SK-N-SH (cell line): ENCODE measurements around the gene CDKAL1. TPM values are rescaled to one million over a fixed set of nuclear protein-coding genes. Genes with fewer than 3 reads are reported as not detected.

Experiments
- CTCF ChIA-PET: fragments of 300-600, 350-600 bp; formaldehyde crosslinking; extraction: SDS; loops from one replicate; lab custom pipeline; 2021; lab: Yijun Ruan, JAX
- POLR2A ChIA-PET: fragments of 350-600 bp; sonication (Branson Sonifier 250); formaldehyde crosslinking; extraction: SDS; loops from one replicate; lab custom pipeline; 2020; ENCODE audit warnings: antibody characterized with exemption, inconsistent platforms; lab: Yijun Ruan, JAX
- DNase-seq: peaks from one replicate; pipeline ENCODE4 v3.0.0; 2012
- H2AFZ ChIP-seq: fragments of 200-600 bp; sonication (generic); 2 replicates; pipeline ENCODE4 v1.8.1; 2016; ENCODE audit warnings: antibody characterized with exemption, mild to moderate bottlenecking, low read depth
- H3F3A ChIP-seq: fragments of 200-600 bp; sonication (generic); replicated peaks from 2 replicates; pipeline ENCODE3; 2016; ENCODE audit warnings: antibody characterized with exemption, mild to moderate bottlenecking; ENCODE audit not compliant: insufficient read depth
- H3K27ac ChIP-seq, 2 experiments: fragments of 200-500 bp in 1 of 2; fragments of 200-600 bp in 1 of 2; sonication (Bioruptor generic) in 1 of 2; sonication (generic), shearing (Covaris generic) in 1 of 2; 2 replicates each; pipeline versions ENCODE4 v1.5.1 to v1.6.1; 2014 to 2016; ENCODE audit warnings: low read depth in 2 of 2, inconsistent platforms in 1 of 2, low read length in 1 of 2, mild to moderate bottlenecking in 1 of 2, mixed read lengths in 1 of 2
- H3K27me3 ChIP-seq: fragments of 200-600 bp; sonication (generic), shearing (Covaris generic); 2 replicates; pipeline ENCODE4 v1.6.1; 2016; ENCODE audit warnings: mixed run types; ENCODE audit not compliant: insufficient read depth
- H3K36me3 ChIP-seq, 2 experiments: fragments of 200-500 bp in 1 of 2; fragments of 200-600 bp in 1 of 2; sonication (Bioruptor generic) in 1 of 2; sonication (generic) in 1 of 2; replicated peaks in 1 of 2; 2 replicates each; pipeline versions ENCODE3 to v1.5.1; 2014 to 2016; ENCODE audit warnings: low read length in 1 of 2, mild to moderate bottlenecking in 1 of 2; ENCODE audit not compliant: insufficient read depth in 2 of 2, control insufficient read depth in 1 of 2
- H3K4me1 ChIP-seq, 2 experiments: fragments of 200-500 bp in 1 of 2; fragments of 200-600 bp in 1 of 2; sonication (Bioruptor generic) in 1 of 2; sonication (generic), shearing (Covaris generic) in 1 of 2; 2 replicates each; pipeline versions ENCODE4 v1.5.1 to v1.6.1; 2014 to 2016; ENCODE audit warnings: low read depth in 1 of 2, low read length in 1 of 2, mixed run types in 1 of 2; ENCODE audit not compliant: insufficient read depth in 2 of 2, control insufficient read depth in 1 of 2
- H3K4me2 ChIP-seq: fragments of 200-600 bp; sonication (generic), shearing (Covaris generic); 2 replicates; pipeline ENCODE4 v1.6.1; 2017; ENCODE audit warnings: mixed run types
- H3K4me3 ChIP-seq, 2 experiments: fragments of 200-500 bp in 1 of 2; fragments of 200-600 bp in 1 of 2; sonication (Bioruptor generic) in 1 of 2; sonication (generic), shearing (Covaris generic) in 1 of 2; 2 replicates each; pipeline versions ENCODE4 v1.5.1 to v1.8.1; 2014 to 2016; ENCODE audit warnings: low read depth in 2 of 2, inconsistent platforms in 1 of 2, low read length in 1 of 2, mild to moderate bottlenecking in 1 of 2, mixed read lengths in 1 of 2, moderate library complexity in 1 of 2
- H3K79me2 ChIP-seq: fragments of 200-600 bp; sonication (generic); 2 replicates; pipeline ENCODE4 v1.8.1; 2017; ENCODE audit warnings: mild to moderate bottlenecking; ENCODE audit not compliant: insufficient read depth
- H3K9ac ChIP-seq: fragments of 200-600 bp; sonication (generic); 2 replicates; pipeline ENCODE4 v1.6.1; 2017; ENCODE audit warnings: mixed run types
- H3K9me2 ChIP-seq: fragments of 200-600 bp; sonication (generic); 2 replicates; pipeline ENCODE4 v1.6.1; 2017; ENCODE audit warnings: mixed run types
- H3K9me3 ChIP-seq: fragments of 200-600 bp; sonication (generic); 2 replicates; pipeline ENCODE4 v1.6.1; 2017; ENCODE audit warnings: mixed run types, mild to moderate bottlenecking, moderate library complexity
- H4K20me1 ChIP-seq: fragments of 200-600 bp; sonication (generic); 2 replicates; pipeline ENCODE4 v1.6.1; 2017; ENCODE audit warnings: mild to moderate bottlenecking, mixed run types; ENCODE audit not compliant: insufficient read depth
- EZH2phosphoT487 ChIP-seq: fragments of 200-600 bp; sonication (generic); IDR thresholded peaks from 2 replicates; pipeline ENCODE4 v1.6.1; 2017; ENCODE audit warnings: low read depth, mixed run types, mild to moderate bottlenecking, antibody characterized with exemption, moderate library complexity, borderline replicate concordance
- FOXJ3 ChIP-seq: sonication (generic); formaldehyde crosslinking; IDR thresholded peaks from 2 replicates; pipeline ENCODE4 v1.5.1; 2020; ENCODE audit warnings: mild to moderate bottlenecking, missing genetic modification reagents
- FOXM1 ChIP-seq: IDR thresholded peaks from 2 replicates; pipeline ENCODE4 v1.4.0; 2012; ENCODE audit warnings: low read depth, mild to moderate bottlenecking
- GABPA ChIP-seq: IDR thresholded peaks from 2 replicates; pipeline ENCODE4 v1.4.0; 2012; ENCODE audit warnings: low read depth, mild to moderate bottlenecking
- NRF1 ChIP-seq: IDR thresholded peaks from 2 replicates; pipeline ENCODE4 v1.6.1; 2012; ENCODE audit warnings: low read depth, mild to moderate bottlenecking, low read length
- SMC3 ChIP-seq: IDR thresholded peaks from 2 replicates; pipeline ENCODE4 v1.6.1; 2012; ENCODE audit warnings: low read depth, low read length, improper control_type of control experiment
- TAF1 ChIP-seq: IDR thresholded peaks from 2 replicates; pipeline ENCODE4 v1.6.1; 2012; ENCODE audit warnings: low read depth, mild to moderate bottlenecking, low read length, moderate library complexity, borderline replicate concordance
- WGBS: methylation state at CpG from one replicate; pipeline ENCODE4 v1.1.6; 2017; ENCODE audit warnings: low lambda C conversion rate; 5-methylcytosine and 5-hydroxymethylcytosine counted together
- polyA plus RNA-seq, 3 experiments: library from polyadenylated mRNA; depleted of rRNA; stranded (reverse); fragments of >200 nt; gene quantifications; 2 replicates each; pipeline ENCODE4 v1.2.3, GENCODE V29; 2012
- TF ChIP-seq, protein P1 (sequence below): IDR thresholded peaks from 2 replicates; pipeline ENCODE4 v1.6.1; 2012; ENCODE audit warnings: mild to moderate bottlenecking, low read depth, low read length, moderate library complexity
- TF ChIP-seq, protein P2 (sequence below): IDR thresholded peaks from 2 replicates; pipeline ENCODE4 v1.4.0; 2012; ENCODE audit warnings: low read depth, borderline replicate concordance
- TF ChIP-seq, protein P3 (sequence below): fragments of 200-600 bp; sonication (generic); IDR thresholded peaks from 2 replicates; pipeline ENCODE4 v1.6.1; 2017; ENCODE audit warnings: antibody characterized with exemption, mild to moderate bottlenecking, moderate library complexity

The CDKAL1 gene
- polyA plus RNA-seq, 1 of the 3 experiments (the other 2 are of a cell fraction), result 2.6 TPM

DNA sequence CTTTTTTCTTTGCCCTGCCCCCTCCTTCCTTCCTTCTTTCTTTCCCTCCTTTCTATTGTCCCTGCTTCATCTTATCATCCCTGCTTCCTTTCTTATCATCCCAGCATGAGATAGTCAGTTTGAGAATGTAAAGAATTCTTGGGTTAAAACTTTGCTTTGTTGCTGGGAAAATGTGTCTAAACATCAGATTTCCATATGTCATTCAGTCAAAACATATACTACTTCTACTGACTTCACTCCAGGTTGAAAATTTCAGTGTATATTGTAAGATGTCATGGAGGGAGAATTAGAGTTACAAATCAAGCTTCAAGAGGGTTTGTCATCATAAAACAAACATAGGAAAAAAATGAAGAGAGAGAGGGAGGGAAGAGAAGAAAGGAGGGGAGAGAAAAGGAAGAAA lies 700.9 kb downstream of the CDKAL1 start:
- H3K4me2 ChIP-seq, result no peak overlapping the region
- H3F3A ChIP-seq, result no peaks in the 10 kb centered on the region
- DNase-seq, result no peak
- no peaks in the 10 kb centered on the region for H4K20me1 ChIP-seq
- H3K9me3 ChIP-seq, result 0 out of 2 replicates have a peak, but pooled peaks cover 4% of the 10 kb centered on the region
- H3K9ac ChIP-seq, result no peak overlapping the region
- no peaks in the 10 kb centered on the region for H3K9me2 ChIP-seq
- POLR2A ChIA-PET, result no interaction called here
- H3K4me3 ChIP-seq, result no peak overlapping the region
- H3K4me1 ChIP-seq, result no peaks in the 10 kb centered on the region
- H3K36me3 ChIP-seq, result peaks cover 0 to 4% of the 10 kb centered on the region in 2 experiments
- no peak overlapping the region for H3K27ac ChIP-seq
- H3K27me3 ChIP-seq, result no peaks in the 10 kb centered on the region
- no peak overlapping the region for H2AFZ ChIP-seq
- CTCF ChIA-PET, result interaction anchor here (0.7 kb wide), 1 partner anchor 71 kb away, joined by 3 read pairs; no protein-coding TSS in a partner anchor
- TF ChIP-seq TAF1 (no peak), EZH2phosphoT487 (no peak), SMC3 (no peak), NRF1 (no peak), GABPA (no peak)
- TF ChIP-seq, protein P1, sequence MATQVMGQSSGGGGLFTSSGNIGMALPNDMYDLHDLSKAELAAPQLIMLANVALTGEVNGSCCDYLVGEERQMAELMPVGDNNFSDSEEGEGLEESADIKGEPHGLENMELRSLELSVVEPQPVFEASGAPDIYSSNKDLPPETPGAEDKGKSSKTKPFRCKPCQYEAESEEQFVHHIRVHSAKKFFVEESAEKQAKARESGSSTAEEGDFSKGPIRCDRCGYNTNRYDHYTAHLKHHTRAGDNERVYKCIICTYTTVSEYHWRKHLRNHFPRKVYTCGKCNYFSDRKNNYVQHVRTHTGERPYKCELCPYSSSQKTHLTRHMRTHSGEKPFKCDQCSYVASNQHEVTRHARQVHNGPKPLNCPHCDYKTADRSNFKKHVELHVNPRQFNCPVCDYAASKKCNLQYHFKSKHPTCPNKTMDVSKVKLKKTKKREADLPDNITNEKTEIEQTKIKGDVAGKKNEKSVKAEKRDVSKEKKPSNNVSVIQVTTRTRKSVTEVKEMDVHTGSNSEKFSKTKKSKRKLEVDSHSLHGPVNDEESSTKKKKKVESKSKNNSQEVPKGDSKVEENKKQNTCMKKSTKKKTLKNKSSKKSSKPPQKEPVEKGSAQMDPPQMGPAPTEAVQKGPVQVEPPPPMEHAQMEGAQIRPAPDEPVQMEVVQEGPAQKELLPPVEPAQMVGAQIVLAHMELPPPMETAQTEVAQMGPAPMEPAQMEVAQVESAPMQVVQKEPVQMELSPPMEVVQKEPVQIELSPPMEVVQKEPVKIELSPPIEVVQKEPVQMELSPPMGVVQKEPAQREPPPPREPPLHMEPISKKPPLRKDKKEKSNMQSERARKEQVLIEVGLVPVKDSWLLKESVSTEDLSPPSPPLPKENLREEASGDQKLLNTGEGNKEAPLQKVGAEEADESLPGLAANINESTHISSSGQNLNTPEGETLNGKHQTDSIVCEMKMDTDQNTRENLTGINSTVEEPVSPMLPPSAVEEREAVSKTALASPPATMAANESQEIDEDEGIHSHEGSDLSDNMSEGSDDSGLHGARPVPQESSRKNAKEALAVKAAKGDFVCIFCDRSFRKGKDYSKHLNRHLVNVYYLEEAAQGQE, result no peak
- TF ChIP-seq, protein P2, sequence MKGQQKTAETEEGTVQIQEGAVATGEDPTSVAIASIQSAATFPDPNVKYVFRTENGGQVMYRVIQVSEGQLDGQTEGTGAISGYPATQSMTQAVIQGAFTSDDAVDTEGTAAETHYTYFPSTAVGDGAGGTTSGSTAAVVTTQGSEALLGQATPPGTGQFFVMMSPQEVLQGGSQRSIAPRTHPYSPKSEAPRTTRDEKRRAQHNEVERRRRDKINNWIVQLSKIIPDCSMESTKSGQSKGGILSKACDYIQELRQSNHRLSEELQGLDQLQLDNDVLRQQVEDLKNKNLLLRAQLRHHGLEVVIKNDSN, result no peak
- TF ChIP-seq, protein P3, sequence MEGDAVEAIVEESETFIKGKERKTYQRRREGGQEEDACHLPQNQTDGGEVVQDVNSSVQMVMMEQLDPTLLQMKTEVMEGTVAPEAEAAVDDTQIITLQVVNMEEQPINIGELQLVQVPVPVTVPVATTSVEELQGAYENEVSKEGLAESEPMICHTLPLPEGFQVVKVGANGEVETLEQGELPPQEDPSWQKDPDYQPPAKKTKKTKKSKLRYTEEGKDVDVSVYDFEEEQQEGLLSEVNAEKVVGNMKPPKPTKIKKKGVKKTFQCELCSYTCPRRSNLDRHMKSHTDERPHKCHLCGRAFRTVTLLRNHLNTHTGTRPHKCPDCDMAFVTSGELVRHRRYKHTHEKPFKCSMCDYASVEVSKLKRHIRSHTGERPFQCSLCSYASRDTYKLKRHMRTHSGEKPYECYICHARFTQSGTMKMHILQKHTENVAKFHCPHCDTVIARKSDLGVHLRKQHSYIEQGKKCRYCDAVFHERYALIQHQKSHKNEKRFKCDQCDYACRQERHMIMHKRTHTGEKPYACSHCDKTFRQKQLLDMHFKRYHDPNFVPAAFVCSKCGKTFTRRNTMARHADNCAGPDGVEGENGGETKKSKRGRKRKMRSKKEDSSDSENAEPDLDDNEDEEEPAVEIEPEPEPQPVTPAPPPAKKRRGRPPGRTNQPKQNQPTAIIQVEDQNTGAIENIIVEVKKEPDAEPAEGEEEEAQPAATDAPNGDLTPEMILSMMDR, result no peak
- H3K79me2 ChIP-seq, result no peaks in the 10 kb centered on the region

DNA sequence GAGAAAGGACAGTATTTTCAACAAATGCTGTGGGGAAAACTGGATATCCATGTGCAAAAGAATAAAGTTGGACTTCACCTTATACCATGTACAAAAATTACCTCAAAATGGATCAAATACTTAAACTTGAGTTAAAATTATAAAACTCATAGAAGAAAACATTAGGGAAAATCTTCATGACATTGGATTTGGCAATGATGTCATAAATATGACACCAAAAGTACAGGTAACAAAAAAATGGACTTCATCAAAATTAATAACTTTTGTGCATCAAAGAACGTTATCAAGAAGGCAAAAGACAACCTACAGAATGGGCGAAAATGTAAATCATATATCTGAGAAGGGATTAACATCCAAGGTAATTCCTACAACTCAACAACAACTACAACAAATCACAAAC lies 704.0 kb downstream of the CDKAL1 start:
- Histone ChIP-seq H3K36me3 (no peaks in the 10 kb centered on the region), H3K4me3 (no peak overlapping the region), H4K20me1 (no peaks in the 10 kb centered on the region), H3K4me2 (no peak overlapping the region), H3K9me3 (0 out of 2 replicates have a peak, but pooled peaks cover 4% of the 10 kb centered on the region), H3K79me2 (no peaks in the 10 kb centered on the region), H3K9ac (no peak overlapping the region), H3K27me3 (no peaks in the 10 kb centered on the region), H2AFZ (no peak overlapping the region), H3K9me2 (no peaks in the 10 kb centered on the region), H3K27ac (no peak overlapping the region), H3F3A (no peaks in the 10 kb centered on the region), H3K4me1 (peaks cover 0 to 13% of the 10 kb centered on the region in 2 experiments; a peak in 2 of 4 replicates)
- POLR2A ChIA-PET, result no interaction called here
- 75% methylated on average over 2 of the region's 2 CpGs for WGBS
- CTCF ChIA-PET, result no interaction called here
- DNase-seq, result no peak
- no peak for TF ChIP-seq FOXJ3 (CRISPR knock-in tag)
- TF ChIP-seq FOXM1, result no peak
